GM12875 (cell line): ENCODE data around the gene RSPH1.
A peak's percentile ranks its signal among the peaks of the same experiment; 100 is the strongest.

Experiments
- H3K4me3 ChIP-seq: one replicate; pipeline ENCODE4 v1.5.1; 2011; ENCODE audit warnings: low read depth, low read length, control low read depth
- TF ChIP-seq, protein P1 (sequence below): IDR thresholded peaks from 2 replicates; pipeline ENCODE4 v1.5.1; 2011; ENCODE audit warnings: low read depth, mild to moderate bottlenecking, control low read depth, inconsistent platforms, low read length, moderate library complexity, borderline replicate concordance; ENCODE audit not compliant: insufficient read depth

The RSPH1 gene

DNA sequence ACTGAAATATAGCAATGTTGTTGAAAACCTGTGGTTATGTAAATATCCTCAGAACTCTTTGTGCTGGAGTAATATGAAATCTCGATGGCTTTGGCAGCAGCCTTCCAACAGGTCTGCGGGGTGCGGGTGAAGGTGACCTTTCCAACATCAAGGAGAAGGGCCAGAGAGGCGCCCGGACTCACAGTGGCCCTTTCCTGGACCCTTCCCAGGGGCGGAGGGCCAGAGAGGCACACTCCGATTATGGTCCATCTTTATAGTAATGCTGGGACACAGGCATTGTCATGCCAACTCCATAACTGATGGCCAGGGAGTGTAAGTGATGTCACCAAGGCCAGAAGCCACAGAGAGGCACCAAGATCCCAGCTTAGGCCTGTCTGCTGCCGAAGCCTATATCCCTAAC, 35.7 kb upstream of the RSPH1 start:
- TF ChIP-seq, protein P1, sequence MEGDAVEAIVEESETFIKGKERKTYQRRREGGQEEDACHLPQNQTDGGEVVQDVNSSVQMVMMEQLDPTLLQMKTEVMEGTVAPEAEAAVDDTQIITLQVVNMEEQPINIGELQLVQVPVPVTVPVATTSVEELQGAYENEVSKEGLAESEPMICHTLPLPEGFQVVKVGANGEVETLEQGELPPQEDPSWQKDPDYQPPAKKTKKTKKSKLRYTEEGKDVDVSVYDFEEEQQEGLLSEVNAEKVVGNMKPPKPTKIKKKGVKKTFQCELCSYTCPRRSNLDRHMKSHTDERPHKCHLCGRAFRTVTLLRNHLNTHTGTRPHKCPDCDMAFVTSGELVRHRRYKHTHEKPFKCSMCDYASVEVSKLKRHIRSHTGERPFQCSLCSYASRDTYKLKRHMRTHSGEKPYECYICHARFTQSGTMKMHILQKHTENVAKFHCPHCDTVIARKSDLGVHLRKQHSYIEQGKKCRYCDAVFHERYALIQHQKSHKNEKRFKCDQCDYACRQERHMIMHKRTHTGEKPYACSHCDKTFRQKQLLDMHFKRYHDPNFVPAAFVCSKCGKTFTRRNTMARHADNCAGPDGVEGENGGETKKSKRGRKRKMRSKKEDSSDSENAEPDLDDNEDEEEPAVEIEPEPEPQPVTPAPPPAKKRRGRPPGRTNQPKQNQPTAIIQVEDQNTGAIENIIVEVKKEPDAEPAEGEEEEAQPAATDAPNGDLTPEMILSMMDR, result no peak
- H3K4me3 ChIP-seq, result no peak overlapping the region

DNA sequence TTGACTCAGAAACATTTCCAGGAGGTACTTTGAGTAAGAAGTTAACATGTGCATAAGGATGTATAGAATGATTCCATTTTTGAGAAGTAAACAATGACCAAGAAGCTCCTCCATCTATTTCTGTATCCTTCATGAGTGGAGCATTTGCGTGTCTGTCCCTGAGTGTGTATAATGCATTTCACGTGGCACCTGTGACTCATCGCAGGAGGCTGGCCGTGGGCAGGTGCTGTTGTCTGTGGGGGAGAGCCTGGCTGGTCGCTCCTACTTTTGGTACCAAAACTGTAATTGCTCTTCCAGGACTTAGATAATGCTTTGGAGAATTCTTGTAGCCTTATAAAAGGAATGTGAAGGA, 34.1 kb upstream of the RSPH1 start:
- no peak overlapping the region for H3K4me3 ChIP-seq
- TF ChIP-seq, protein P1, result no peak

DNA sequence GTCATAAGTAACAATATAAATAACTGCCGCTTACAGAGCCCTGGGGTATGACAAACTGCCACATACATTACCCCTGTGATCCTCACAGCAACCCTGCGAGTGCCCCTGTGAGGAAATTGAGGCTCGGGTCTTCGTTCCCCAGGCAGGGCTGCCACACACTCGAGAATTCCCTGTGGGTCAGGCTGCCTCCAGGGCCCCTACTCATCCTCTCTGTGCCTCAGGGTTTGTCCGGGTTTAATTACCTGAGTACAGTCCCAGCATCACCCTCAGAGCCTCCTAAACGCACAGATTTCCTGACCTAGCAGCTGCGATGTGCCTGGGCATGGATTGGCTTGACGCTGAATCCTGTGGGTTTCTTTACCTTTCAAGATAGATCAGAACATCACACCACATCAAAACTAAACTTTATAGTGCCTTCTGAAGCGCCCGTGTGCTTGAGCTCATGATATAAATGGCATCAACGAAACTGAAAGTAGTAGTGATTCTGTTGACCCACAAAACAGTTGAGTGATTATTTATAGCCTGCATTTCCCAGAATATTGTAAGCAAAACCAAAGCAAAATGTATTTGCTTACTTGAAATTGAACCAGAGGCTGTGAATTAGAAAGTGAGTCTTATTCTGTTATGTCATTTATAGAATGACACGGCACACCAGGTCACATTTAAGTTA, 31.6 kb upstream of the RSPH1 start:
- H3K4me3 ChIP-seq, result peak overlapping the region; percentile 19
- TF ChIP-seq, protein P1, result no peak

DNA sequence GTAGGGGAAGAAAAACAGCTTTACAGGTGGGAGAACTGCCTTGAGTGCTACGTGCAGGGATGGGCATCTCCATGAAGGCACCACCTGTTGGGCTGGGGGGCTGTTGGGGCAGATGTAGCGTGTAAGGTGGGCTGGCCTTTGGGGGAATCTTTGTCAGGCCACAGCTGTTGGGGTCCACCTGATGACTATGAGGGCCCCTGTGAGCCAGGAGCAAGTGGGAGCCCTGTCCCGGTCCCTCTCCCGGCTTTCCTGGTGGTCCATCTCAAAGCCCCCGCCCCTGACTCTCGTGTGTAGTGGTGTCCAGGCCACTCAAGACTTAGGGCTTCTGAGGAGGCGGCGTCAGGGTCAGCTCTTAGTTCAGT, 31.1 kb upstream of the RSPH1 start:
- no peak overlapping the region for H3K4me3 ChIP-seq
- TF ChIP-seq, protein P1, result no peak

DNA sequence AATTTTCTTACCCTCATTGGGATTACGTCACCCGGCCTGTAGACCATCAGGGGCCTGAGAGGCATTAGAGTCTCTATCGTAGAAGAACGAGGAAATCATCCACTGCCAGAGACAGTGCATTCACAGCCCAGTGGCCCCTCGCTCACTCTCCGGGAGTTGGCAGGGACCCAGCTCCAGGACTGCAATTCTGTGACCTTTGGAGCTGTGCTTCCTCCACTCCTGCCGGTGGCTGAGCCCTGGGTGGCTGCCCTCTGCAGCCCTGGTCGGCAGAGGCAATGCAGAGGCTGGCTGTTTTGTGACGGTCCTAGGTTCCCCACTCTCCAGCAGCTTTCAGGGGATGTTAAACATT, 30.3 kb upstream of the RSPH1 start:
- TF ChIP-seq, protein P1, result no peak
- H3K4me3 ChIP-seq, result no peak overlapping the region

DNA sequence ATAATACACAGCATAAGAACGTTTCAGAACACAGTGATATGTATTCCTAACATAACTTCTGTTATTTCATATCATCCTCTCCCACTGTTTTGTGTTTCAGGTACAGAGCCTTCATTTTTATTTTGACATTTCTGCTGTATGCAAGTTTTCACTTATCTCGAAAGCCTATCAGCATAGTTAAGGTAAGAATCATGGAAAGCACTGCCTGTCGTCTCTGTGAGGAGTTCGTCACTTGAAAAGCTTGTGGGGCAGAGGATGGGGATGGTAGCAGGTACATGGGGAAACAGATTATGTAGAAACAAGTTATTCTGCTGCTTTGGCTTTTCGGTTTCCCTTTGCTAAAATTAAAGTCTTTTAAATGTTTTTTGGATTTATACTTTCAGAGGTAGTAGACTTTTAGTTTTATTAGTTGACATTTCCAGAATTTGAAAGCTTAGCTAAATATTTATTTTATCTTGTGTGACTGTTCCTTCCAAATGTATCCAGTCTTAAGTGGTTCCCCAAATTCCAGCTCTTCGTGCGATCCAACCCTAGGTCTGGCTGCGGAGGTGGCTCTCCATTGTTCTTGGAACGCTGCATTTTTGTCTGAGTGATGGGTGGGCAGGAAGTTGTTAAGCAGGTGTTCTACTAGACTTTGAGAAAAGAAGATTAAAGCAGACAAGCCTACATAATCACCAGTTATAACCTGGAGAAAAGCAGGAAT, 29.8 kb upstream of the RSPH1 start:
- no peak overlapping the region for H3K4me3 ChIP-seq
- TF ChIP-seq, protein P1, result no peak

DNA sequence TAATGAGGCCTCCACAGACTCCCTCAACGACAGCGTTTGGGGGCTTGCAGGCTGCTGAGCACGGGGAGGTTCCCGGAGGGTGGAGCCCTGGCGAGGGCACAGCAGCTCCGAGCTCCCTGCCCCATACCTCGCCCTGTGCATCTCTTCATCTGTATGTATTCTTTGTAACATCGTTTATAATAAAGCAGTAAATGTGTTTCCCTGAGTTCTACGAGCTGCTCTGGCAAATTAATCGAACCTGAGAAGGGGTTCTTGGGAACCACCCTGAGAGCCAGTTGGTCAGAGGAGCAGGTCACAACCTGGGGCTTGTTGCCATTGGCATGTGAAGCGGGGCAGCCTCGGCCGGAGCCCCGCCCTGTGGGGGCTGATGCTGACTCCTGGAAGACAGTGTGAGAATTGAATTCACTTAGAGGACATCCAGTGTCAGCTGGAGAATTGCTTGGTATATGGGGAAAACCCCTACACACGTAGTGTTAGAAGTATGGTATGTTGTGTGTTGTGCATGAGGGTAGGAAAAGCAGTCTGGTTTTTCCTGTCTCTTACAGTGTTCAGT, 29.1 kb upstream of the RSPH1 start:
- TF ChIP-seq, protein P1, result no peak
- H3K4me3 ChIP-seq, result peak overlapping the region; percentile 29
